NCI-H446 (cell line): ENCODE measurements around the gene SEC61G.

Experiments used
- DNase-seq, 2 experiments: peaks; one replicate each; lab custom pipeline; 2025; lab: John Stamatoyannopoulos, UW

SEC61G gene

DNA sequence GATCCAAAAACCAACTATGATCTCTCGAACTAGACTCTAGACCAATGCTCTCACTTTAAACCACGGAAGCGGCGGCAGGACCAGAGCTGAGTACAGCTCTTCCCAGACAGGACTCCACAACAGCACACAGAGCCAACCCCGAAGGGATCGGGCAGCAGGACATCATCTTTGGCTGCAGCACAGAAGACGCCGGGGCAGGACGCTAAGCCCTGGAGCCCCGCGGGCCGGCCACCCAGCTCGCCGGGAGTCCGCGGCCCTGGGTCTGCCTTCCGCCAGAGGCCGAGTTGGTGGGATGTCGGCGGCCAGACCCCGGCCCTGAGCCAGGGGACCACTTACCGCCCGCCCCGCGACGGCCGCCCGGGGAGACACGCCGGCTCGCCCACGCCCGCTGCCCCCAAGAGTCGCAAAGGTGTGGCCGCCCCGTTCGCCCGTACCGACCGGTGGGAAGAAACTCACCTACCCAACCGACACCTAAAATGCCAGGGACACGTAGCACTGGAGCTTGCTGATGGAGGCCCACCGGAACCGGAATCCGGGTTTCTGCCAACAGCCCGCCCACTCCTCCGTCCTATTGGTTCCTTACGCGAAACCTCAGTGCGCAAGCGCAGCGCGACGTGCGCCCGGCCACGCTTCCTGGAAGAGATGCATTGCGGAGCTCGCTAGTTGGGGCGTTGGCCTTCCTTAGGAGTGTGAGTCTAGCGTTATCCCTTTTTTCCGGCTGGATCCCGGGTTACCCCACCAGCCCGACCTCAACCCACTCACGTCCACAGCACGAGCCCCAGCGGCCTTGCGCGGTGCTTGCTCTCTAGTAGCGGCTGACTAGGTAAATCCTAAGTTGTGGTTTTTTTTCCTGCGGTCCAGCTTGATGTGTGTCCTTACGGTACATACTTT lies at the start of gene SEC61G:
Gene SEC61G, minus strand, starts transcription at position 510 of the 891 bp plus-strand sequence. CDS start 1,623 bp downstream, outside the sequence.
- DNase-seq: peak; percentile 87 to 98

DNA sequence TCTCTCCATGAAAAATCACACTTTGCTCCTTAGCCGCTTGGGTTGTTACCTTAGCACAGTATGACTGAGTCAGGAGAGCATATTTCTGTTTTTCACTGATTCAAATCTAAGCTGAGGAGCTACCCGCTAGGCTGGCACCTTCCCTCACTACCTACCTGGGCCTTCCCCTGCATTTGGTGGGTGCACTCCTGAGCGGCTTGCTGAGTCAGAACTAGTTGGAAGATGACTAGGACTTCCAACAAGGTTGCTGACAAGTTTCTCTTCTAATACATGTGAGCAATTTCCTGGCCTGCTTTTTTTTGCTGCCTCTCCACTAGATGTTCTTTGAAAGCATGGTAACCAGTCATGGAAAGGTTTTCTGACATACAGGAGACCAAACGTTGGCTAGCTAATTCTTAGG lies 43.8 kb upstream of the SEC61G start:
- DNase-seq: no peak

DNA sequence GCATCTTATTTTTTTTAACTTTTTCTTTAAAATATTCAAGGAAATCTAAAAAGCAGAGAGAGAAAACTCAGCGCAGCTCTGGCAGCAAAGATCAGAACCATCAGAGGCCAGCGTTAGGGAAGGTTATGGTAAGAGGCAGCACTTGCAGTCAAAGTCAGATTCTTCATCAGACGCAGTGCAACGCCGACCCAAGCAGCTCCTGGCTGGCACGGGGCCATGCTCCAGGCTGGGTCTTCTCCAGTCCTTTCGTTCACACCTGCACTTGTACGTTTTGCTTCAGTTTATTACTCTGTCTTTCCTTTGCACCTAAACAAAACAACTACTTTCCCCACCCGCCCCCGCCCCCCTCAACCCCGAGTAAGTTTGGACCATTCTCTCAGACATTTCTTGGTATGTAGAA lies 43.1 kb upstream of the SEC61G start:
- DNase-seq: no peak

DNA sequence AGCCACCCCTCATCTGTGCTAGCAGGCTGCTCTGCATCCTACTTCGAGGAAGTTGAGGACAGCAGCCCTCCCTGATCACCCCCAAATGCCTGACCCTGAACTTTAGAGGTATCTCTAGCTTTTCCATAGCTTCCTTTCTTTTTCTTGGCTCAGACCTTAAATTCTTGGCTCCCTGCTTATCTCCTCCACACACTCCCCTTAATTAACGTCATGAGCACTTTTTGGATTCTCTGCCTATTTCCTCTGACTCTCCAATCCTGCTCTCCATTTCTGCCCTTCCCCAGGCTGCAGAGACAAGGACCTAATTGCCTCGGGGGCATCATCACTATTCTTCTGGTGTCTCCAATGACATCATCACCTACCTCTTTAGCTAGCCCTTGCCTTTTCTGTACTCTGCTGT lies 40.8 kb upstream of the SEC61G start:
- DNase-seq: no peak

DNA sequence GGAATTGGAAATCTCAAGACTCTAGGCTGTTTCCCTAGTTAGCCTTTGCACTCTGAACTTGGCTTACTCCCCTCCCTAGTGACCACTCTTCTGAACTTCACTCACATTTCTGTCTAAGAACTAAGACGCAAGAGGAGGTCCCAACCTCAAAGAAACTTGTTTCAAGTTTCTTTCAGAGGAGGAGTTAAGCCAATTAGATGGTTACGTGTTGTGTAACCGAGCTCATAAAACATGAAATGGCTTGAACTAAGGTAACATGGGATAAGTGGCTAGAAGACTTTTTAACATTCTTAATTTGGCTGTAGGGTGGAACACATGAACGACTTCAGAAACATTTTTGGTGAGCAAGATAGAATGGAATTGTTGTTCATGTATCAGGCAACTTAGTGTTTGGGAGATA lies 39.5 kb upstream of the SEC61G start:
- DNase-seq: no peak

DNA sequence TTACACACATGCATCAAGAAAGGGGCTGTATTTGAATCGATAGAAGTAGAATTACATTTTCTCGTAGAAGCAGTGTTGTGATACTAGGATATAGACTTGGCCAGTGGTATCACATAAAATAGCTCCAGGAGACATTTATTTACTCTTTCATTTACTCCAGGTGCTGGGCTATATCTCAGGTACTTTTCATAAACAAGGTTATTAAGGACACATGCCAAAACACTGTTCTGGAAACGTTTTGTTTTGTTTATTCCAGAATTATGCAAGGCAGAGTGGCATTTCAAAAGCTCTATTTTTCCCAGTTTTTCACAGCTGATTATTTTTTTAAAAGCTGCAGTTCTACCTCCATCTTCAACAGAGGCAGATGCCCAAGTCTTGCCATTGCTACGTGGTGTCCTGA lies 37.8 kb upstream of the SEC61G start:
- DNase-seq: no peak

DNA sequence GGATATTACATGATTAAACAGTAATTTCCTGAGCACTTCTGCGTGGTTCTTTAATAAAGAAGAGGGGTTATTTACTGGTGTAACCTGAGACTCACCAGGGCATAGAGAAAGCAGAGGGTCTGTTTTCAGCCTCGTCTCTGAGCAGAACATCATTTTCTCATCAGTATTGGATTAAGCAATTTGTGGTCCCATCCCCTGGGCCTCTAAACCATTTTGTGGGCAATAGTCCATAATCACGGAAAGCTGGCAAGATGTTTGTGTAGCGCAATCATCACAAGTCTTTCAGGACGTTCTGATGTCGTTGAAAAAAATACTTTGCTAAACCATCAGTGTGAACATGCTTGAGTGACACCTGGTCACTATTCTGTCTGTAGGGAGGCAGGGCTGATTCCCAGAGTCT lies 37.1 kb upstream of the SEC61G start:
- no peak for DNase-seq

DNA sequence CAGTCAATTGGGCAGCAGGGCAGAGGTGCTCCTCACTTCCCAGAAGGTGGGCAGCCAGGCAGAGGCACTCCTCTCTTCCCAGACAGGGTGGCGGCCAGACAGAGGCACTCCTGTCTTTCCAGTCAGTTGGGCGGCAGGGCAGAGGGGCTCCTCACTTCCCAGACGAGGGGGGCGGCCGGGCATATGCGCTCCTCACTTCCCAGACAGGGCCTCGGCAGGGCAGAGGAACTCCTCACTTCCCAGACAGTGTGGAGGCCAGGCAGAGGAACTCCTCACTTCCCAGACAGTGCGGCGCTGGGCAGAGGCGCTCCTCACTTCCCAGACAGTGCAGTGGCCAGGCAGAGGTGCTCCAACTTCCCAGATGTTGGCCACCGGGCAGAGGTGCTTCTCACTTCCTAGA lies 33.4 kb upstream of the SEC61G start:
- no peak for DNase-seq

DNA sequence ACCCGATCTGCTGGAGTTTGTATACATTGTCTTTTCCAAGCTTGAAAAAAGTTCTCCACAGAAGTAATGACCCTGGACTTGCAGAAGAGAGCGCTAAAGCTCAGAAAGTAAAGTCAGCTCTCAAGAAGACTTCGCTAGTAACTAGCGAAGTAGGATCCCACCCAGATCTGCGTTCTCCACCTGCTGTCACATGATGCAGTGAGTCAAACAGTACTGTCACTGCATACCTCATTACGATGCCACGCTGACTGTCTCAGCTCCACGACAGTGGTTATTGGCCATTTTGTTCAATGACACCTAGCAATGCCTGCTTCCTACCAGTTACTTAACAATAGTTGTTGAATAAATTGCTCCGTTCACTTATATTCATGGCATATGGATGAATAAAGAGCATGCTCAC lies 29.7 kb upstream of the SEC61G start:
- DNase-seq: peak in 1 of 2 experiments; percentile 25

DNA sequence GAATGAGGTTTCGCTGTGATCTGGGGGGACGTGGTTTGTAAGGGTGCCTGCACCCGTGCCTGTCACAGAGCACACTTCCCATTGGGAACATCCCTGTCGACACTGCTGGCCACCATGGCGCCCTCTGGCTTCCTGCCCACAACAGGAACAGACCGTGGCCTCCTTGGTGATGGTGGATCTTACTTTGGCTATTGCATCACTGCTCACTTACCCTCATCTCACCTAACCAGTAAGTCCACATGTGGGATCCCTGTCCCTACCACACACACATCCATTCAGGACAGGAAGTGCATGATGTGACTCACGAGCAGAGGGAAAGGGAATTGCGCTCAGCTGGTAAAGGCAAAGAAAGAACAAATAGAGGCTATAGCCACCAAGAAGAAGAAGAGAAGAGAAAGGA lies 26.2 kb upstream of the SEC61G start:
- no peak for DNase-seq

DNA sequence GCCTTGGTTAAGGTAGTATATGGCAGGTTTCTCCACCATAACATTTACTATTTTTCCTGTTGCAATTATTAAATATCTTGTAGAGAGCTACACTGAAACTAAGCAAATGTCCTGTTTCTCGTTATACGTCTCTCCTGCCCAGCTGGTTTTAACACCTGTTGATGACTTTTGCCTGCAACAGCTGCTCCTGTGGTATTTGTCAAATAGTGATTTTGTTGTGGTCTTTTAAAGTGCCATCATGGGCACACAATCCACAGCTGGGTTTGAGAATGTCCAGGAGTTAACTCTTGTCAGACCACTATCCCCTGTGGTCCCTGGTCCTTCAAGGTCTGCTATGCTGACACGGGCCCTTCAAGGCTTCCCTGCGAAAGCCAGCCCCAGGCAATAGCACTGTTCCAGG lies 24.9 kb upstream of the SEC61G start:
- no peak for DNase-seq

DNA sequence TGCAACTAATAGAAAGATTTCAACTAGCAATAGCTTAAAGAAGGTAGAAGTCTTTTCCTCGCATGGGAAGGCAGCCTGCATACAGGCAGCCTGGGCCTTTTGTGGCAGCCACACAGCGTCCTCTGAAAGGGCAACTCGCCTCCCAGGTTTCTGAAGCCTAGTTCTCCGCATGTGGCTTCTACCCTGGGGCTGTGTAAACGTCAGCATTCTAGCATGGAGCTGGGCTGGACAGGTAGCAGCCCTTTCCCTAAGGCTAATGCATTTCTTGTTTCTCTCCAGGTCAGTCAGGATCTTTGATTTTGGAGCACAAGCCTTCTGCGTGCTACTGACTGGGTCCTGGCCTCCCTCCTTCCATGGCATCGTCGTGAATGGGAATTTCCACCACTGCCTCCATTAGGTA lies 23.8 kb upstream of the SEC61G start:
- no peak for DNase-seq

DNA sequence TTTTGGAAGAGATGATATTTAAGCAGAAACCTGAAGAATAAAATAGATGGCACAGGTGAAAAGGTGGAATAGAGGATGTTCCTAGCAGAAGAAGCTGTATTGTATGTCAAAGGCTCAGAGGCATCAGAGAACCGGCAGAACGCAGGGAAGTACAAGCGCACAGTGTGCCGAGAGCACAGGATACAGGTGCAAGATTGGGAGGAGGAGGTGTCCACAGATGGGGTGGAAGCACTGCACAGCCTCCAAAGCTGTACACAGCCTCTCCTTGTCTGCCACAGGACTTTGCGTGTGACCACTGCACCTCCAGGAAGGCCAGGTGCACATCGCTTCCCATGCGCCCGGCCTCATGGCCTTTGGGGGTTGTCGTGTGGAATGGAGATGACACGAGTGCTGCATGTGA lies 23.3 kb upstream of the SEC61G start:
- no peak for DNase-seq

DNA sequence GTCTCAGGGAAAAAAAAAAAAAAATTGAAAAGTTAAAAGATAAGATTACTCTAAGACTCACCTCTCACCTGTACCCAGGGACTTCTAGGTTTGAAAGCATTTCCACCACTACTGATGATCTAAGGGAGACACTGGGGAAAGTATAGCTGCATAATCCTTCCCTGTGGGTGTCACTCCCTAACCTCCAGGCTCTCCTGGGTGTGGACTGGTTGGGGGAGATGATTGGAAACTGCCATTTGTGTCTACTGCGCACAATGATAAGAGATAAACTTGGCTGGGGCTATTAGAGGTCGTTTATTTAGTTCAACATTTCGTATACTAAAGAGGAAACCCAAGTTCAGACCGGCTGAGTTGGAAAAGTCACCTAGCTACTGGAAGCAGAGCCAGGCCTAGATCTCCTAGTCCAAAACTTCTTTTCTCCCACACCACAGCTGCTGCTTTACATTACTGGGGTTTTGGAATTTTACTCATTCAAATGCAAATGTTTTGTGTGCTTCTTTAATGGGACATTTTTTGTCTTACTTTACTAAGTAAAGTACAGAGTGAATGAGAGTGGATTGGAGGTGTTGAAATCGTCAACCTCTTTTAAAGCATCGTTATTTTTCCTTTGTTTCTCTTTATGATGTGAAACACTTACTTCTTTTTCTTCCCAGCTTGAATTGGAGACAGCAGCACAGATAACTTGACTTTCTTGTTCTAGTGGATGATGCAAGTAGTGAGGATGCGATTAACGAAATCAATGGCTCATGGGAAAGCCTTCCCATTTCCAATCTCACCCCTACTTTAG lies 22.3 kb upstream of the SEC61G start:
- DNase-seq: no peak

DNA sequence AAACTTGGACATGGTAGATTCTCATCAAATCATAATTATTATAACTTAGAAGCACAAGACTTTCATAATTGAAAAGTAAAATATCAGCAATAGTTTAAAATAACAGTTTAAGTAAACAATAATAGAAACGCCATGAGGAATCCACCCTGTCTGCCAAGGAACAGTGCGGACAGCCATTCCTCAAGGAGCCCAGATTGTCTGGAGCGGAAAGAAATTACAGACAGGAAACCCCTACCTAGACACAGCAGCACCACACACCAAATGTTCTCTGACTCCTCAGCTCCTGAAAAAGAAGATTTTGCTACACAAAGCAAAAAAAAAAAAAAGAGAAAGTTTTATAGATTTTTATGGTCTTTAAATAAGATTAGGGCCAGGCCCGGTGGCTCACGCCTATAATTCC lies 21.5 kb upstream of the SEC61G start:
- no peak for DNase-seq

DNA sequence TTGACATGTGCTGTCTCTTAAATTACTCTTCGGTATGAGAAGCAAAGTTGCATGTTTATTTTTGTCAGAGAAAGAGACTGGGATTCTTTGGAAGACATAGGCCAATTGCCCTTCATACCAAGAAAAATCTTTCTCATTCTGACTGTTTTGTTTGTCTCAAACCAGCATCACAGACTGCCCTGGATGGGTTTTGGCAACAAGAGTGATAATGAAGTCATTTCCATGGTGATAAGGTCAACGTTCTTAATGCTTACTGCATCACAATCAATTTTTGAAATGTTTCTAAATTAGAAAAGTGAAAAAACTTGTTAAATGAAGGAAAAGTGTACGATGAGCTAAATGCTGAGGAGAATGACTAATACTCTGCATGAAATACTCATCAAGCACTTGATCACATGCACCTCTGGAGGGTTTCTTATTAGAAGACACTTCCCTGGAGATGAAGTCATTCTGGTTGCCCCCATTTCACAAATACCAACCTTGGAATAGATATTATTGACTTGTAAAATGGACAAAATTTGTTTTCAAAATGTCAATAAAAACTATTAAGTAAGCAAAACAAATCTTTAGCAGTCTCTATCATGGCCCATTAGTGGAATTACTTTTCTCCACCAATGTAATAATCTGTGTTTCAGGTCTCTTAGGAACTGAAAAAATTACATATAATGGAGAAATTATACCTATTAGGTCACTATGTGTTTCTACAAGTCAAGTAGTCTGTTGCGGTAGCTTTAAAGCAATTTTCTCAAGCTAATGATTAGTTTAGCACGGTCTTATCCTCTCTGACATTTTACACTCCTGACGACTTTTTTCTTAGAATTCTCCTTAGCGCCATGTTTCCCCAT lies 19.9 kb upstream of the SEC61G start:
- no peak for DNase-seq

DNA sequence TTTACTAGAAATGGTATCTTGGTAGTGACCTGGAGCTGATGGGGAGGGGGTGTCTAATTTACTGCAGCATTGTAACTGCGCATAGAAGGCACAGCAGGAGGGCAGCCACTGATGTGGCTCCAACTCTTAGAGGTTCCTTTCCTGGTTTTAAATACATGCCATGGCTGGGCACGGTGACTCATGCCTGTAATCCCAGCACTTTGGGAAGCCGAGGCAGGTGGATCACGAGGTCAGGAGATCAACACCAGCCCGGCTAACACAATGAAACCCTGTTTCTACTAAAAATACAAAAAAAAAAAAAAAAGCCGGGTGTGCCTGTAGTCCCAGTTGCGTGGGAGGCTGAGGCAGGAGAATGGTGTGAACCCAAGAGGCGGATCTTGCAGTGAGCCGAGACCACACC lies 19.2 kb upstream of the SEC61G start:
- DNase-seq: no peak

DNA sequence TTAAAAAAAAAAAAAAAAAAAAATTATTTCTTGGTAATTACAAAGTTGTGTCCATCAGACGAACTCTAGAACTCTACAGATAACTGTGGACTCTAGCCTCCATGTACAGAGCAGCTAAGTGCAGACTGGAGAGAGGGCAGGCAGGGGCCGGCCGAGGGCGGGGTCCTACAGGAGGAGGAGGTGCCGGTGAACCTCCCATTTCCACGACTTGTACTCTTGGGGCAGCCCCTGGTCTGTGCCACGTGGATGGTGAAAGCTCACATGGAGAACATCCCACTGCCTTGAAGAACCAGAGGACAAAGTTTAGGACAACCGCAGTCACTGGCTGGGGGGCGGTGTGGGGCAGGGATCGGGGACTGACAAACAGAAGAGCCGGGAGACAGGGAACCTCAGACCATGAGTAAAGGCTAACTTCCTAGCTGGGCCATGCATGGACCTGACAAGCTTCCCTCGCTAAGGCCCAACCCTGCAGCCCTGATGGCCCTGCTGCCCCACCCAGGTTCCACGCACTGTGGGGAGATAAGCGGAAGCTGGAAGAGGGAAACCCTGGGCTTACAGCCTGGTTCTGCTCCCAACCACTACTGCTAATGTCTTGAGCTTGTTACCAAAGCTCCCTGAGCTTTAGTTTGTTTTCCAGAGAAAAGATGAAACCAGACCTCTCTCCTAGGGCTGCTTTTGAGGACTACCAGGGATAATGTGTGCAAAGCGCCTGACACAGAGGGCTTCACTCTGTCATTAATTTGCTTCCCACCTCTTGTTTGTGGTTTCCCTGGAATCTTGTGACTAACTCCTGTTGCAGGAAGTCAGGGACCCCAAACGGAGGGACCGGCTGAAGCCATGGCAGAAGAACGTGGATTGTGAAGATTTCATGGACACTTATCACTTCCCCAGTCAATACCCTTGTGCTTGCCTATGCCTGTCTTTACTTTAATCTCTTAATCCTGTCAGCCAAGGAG lies 16.1 kb upstream of the SEC61G start:
- no peak for DNase-seq

DNA sequence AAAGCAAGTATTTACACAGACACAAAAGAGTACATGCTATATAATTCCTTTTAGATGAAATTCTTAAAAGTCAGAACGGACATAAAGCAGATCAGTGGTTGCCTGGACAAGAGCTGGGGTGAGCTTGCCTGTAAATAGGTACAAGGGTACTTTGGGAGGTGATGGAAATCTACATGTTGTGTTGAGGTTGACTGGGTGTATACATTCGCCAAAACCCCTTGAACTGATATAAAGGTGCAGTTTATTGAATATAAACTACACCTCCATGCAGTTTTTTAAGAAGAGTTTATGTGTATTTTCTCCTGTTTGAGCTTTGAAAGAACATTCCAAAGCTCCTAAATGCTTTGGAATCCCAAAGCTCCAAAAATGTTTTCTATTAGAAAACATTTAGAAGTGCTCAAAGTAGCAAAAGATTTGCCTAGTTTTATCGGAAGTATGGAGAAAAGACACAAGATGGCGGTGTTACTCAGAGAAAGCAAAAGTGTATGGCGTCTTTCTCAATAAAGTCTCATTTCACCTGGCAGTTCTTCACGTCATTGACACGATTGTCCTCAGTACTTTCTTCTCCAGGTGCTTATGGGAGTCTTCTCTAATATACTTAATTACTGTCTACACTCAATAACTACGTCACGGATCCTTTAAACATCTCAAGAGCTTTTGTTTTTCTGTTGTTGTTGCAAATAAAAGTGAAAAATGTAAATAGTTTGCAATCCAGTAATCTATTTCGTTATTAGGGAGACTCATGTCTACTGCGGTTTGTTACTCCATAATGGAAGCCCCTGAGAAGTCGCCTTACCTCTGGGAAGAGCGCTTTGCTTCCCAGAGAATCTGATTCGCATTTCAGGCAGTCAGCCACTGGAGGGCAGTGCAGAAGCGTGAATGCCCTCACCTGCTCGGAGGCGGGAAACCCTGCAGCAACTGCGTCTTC lies 14.7 kb upstream of the SEC61G start:
- peak; percentile 83 to 94 for DNase-seq

DNA sequence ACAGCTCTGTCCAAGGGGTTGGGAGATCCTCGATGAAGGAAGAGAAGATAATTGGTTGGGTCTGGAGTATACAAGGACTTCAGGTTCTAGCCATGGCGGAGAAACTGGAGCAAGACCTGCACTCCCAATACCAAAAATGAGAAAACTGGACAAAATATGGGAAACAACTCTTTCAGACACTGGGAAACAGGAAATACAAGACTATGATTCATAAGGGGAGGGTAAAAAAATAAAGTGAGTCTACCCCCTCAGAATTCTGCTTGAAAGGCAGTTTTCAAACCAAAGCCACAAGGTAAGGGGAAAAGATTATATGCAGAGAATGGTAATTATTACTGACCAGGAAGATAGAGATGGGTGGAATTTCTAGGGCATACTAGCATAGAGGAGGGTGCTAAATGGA lies 10.2 kb upstream of the SEC61G start:
- DNase-seq: no peak
